Smooth muscle cell (in vitro differentiated cells): ENCODE results near the gene MTUS2. TPM values are rescaled to one million over a fixed set of nuclear protein-coding genes. Genes with fewer than 3 reads are reported as not detected.

Experiments used
- DNase-seq: peaks from one replicate; lab custom pipeline; 2025; ENCODE audit not compliant: unreplicated experiment; lab: John Stamatoyannopoulos, UW
- H2AFZ ChIP-seq: fragments of 200-600 bp; sonication (generic); 2 replicates; pipeline ENCODE4 v1.6.0; 2016; ENCODE audit warnings: antibody characterized with exemption, low read depth, mild to moderate bottlenecking
- H3F3A ChIP-seq: fragments of 200-600 bp; sonication (generic); 2 replicates; pipeline ENCODE4 v1.6.0; 2017; ENCODE audit warnings: antibody characterized with exemption, low read depth
- H3K27ac ChIP-seq: fragments of 200-600 bp; sonication (generic); 2 replicates; pipeline ENCODE4 v1.5.1; 2016; ENCODE audit warnings: low read depth, mild to moderate bottlenecking
- H3K27me3 ChIP-seq: fragments of 200-600 bp; sonication (generic); 2 replicates; pipeline ENCODE4 v1.6.1; 2016; ENCODE audit warnings: low read depth, mild to moderate bottlenecking
- H3K36me3 ChIP-seq: fragments of 200-600 bp; sonication (generic); 2 replicates; pipeline ENCODE4 v1.5.1; 2016; ENCODE audit warnings: low read depth
- H3K4me1 ChIP-seq: fragments of 200-600 bp; sonication (generic); 2 replicates; pipeline ENCODE4 v1.5.1; 2016; ENCODE audit warnings: low read depth
- H3K4me2 ChIP-seq: fragments of 200-600 bp; sonication (generic); 2 replicates; pipeline ENCODE4 v1.6.0; 2016; ENCODE audit warnings: mild to moderate bottlenecking
- H3K4me3 ChIP-seq: fragments of 200-600 bp; sonication (generic); 2 replicates; pipeline ENCODE4 v1.5.1; 2016; ENCODE audit warnings: mild to moderate bottlenecking
- H3K79me2 ChIP-seq: fragments of 200-600 bp; sonication (generic); 2 replicates; pipeline ENCODE4 v1.6.0; 2016; ENCODE audit warnings: low read depth, mild to moderate bottlenecking
- H3K9ac ChIP-seq: fragments of 200-600 bp; sonication (generic); 2 replicates; pipeline ENCODE4 v1.6.0; 2016; ENCODE audit warnings: low read depth
- H3K9me3 ChIP-seq: fragments of 200-600 bp; sonication (generic); replicated peaks from 2 replicates; pipeline ENCODE4 v1.5.1; 2016; ENCODE audit warnings: low read depth
- H4K20me1 ChIP-seq: fragments of 200-600 bp; sonication (generic); 2 replicates; pipeline ENCODE4 v1.6.0; 2016; ENCODE audit warnings: low read depth
- WGBS: methylation state at CpG from one replicate; pipeline ENCODE4 v1.1.7; 2016; ENCODE audit warnings: low lambda C conversion rate; 5-methylcytosine and 5-hydroxymethylcytosine counted together
- polyA plus RNA-seq: library from polyadenylated mRNA; unstranded; fragments of >200 nt; fragmentation: Nextera tagmentation; extraction: Ambion mirVana; gene quantifications from 2 replicates; pipeline ENCODE4 v1.2.1, GENCODE V29; 2016
- total RNA-seq: library from RNA; depleted of rRNA; stranded (reverse); fragments of >200 nt; gene quantifications from 2 replicates; pipeline ENCODE4 v1.2.3, GENCODE V29; 2014
- TF ChIP-seq, protein P1 (sequence below): fragments of 200-600 bp; sonication (generic); IDR thresholded peaks from 2 replicates; pipeline ENCODE4 v1.5.1; 2017; ENCODE audit warnings: borderline replicate concordance, mild to moderate bottlenecking, antibody characterized with exemption; ENCODE audit not compliant: insufficient read depth, poor library complexity, severe bottlenecking

Gene MTUS2
- total and polyA plus RNA-seq, 2 experiments from 2014 or later = 0.06 to 0.63 TPM

DNA sequence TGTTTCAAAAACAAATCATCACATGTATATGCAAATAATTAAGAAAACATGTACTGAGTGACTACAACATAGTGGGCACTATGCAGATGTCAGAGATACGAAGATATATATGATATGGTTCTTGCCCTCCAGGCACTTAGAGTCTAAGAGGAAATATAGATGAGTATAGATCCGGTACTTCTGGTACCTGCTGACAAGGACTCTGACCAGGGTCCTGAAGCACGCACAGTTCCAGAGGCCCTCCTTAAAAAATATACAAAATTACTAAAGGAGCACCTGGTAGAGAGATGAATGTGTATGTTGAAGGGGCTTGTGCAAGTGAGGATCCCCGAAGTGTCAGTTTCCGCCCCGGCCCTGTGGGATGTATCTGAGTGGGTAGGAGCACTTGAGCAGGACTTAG, 31.3 kb downstream of the MTUS2 start:
- no peaks in the 10 kb centered on the region for H4K20me1 ChIP-seq

DNA sequence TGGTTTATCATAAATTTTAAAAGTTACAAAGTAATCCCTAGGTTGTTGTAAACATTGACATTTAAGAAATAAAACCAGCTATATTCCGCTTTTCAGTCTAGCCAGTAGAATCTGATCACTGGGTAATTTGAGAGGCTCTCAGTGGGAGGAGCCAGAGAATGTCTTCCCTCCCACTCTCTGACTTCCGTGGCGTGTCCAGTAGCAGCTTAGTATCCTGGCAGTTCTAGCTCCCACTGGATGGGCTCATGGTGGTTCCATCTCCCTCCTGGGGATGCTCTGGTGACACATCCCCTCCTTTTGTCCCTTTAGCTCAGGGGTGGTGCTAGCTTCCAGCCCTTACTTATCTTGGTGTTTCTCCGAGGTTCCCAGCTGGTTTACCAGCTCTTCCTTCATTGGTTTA, 34.5 kb downstream of the MTUS2 start:
- Histone ChIP-seq H3K4me2 (no peak overlapping the region), H3K27me3 (peaks cover 3% of the 10 kb centered on the region), H3K4me1 (no peaks in the 10 kb centered on the region), H3K27ac (no peak overlapping the region), H3K79me2 (no peaks in the 10 kb centered on the region), H3K9me3 (no peaks in the 10 kb centered on the region), H3K9ac (no peak overlapping the region), H3K36me3 (no peaks in the 10 kb centered on the region), H2AFZ (no peak overlapping the region), H3F3A (no peaks in the 10 kb centered on the region), H3K4me3 (no peak overlapping the region), H4K20me1 (no peaks in the 10 kb centered on the region)
- TF ChIP-seq, protein P1, sequence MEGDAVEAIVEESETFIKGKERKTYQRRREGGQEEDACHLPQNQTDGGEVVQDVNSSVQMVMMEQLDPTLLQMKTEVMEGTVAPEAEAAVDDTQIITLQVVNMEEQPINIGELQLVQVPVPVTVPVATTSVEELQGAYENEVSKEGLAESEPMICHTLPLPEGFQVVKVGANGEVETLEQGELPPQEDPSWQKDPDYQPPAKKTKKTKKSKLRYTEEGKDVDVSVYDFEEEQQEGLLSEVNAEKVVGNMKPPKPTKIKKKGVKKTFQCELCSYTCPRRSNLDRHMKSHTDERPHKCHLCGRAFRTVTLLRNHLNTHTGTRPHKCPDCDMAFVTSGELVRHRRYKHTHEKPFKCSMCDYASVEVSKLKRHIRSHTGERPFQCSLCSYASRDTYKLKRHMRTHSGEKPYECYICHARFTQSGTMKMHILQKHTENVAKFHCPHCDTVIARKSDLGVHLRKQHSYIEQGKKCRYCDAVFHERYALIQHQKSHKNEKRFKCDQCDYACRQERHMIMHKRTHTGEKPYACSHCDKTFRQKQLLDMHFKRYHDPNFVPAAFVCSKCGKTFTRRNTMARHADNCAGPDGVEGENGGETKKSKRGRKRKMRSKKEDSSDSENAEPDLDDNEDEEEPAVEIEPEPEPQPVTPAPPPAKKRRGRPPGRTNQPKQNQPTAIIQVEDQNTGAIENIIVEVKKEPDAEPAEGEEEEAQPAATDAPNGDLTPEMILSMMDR = no peak
- no peak for DNase-seq
- WGBS = 72% methylated on average over 4 of the region's 4 CpGs

More for the DNA sequence above, 31.3 kb downstream of the MTUS2 start:
- 74% methylated on average over 6 of the region's 6 CpGs for WGBS
- H3K79me2 ChIP-seq = no peaks in the 10 kb centered on the region
- H3K4me1 ChIP-seq = no peaks in the 10 kb centered on the region
- no peak overlapping the region for H3K9ac ChIP-seq
- peaks cover 15% of the 10 kb centered on the region for H3K27me3 ChIP-seq
- H3F3A ChIP-seq = no peaks in the 10 kb centered on the region
- H2AFZ ChIP-seq = no peak overlapping the region
- H3K4me2 ChIP-seq = no peak overlapping the region
- TF ChIP-seq, protein P1 = no peak
- H3K36me3 ChIP-seq = no peaks in the 10 kb centered on the region
- no peak overlapping the region for H3K27ac ChIP-seq
- DNase-seq = no peak
- H3K9me3 ChIP-seq = no peaks in the 10 kb centered on the region
- no peak overlapping the region for H3K4me3 ChIP-seq

DNA sequence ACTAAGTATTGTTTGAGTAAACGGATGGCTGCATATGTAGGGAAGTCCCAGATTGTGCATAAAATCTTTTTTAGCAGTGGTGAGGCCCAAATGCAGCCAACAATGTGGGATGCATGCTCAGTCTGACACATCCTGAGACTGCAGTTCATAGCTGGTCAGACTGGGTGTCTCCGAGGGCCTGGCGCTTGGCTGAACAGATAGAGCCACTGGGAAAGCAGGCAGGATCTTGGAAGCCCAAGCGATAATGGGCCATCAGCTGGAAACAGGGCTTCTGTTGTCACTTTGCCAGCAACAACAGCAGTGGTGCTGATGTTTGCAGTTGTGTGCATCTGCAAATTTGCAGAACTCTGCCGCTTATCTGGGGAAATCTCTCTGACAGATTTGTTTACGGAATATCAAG, 36.1 kb downstream of the MTUS2 start:
- Histone ChIP-seq H3K36me3 (no peaks in the 10 kb centered on the region), H3F3A (no peaks in the 10 kb centered on the region), H3K4me3 (no peak overlapping the region), H3K4me1 (no peaks in the 10 kb centered on the region), H3K9ac (no peak overlapping the region), H3K27me3 (no peaks in the 10 kb centered on the region), H3K4me2 (no peak overlapping the region), H3K79me2 (no peaks in the 10 kb centered on the region), H2AFZ (no peak overlapping the region), H4K20me1 (no peaks in the 10 kb centered on the region), H3K9me3 (no peaks in the 10 kb centered on the region), H3K27ac (no peak overlapping the region)
- WGBS = 71% methylated on average over 6 of the region's 6 CpGs
- TF ChIP-seq, protein P1 = no peak
- no peak for DNase-seq

DNA sequence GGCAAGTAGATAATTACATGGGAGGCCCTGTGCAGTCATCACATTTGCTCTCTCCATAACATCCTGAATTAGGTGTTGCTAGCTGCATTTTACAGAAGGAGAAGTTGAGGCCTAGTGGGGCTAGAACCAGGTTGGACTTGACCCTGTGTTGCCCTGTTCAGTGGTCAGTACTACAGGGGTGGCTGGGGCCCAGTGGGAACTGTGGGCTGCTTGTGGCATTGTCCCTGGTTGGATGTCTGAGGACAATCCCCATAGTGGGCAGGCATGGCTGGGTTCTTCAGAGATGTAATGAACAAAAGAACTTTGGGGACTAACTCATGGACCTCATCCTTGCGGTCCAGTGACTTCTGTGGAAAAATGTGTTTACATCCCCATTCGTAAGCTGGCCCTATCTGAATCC, 38.9 kb downstream of the MTUS2 start:
- TF ChIP-seq, protein P1 = no peak
- no peak for DNase-seq

More for the DNA sequence above, 38.9 kb downstream of the MTUS2 start:
- H3K4me2 ChIP-seq = no peak overlapping the region
- no peaks in the 10 kb centered on the region for H4K20me1 ChIP-seq
- H3F3A ChIP-seq = no peaks in the 10 kb centered on the region
- no peaks in the 10 kb centered on the region for H3K4me1 ChIP-seq
- H3K79me2 ChIP-seq = no peaks in the 10 kb centered on the region
- no peaks in the 10 kb centered on the region for H3K36me3 ChIP-seq
- H3K9me3 ChIP-seq = no peaks in the 10 kb centered on the region
- H2AFZ ChIP-seq = no peak overlapping the region
- no peaks in the 10 kb centered on the region for H3K27me3 ChIP-seq
- no peak overlapping the region for H3K9ac ChIP-seq
- H3K4me3 ChIP-seq = no peak overlapping the region
- WGBS = 91% methylated on average over 2 of the region's 2 CpGs
- H3K27ac ChIP-seq = no peak overlapping the region
